ENCODE results near the gene ZNRF1. TPM values are rescaled to one million over a fixed set of nuclear protein-coding genes. Genes with fewer than 3 reads are reported as not detected.

ZNRF1 gene
- total and polyA plus RNA-seq, 2 of the 13 experiments (the other 11 are each of a cell fraction or from before 2014, with no cell fraction given) = 43.9 to 58.7 TPM

- TF ChIP-seq BATF2 (CRISPR knock-in tag; IDR thresholded peaks at IDR 0.05) (no peak), MAFF (IDR thresholded peaks at IDR 0.05; ENCODE audit: low read depth, low read length) (peak; percentile 99), TGIF2 (CRISPR knock-in tag; IDR thresholded peaks at IDR 0.05) (no peak), GZF1 (CRISPR knock-in tag; IDR thresholded peaks at IDR 0.05) (no peak), TCF7L2 (IDR thresholded peaks at IDR 0.05; ENCODE audit: low read depth, low read length) (no peak), ISX (CRISPR knock-in tag; conservative IDR thresholded peaks at IDR 0.05) (no peak), CREB3 (CRISPR knock-in tag; IDR thresholded peaks at IDR 0.05) (no peak), ZNF614 (CRISPR knock-in tag; IDR thresholded peaks at IDR 0.05; ENCODE audit: borderline replicate concordance) (peak; percentile 85), FOXJ3 (CRISPR knock-in tag; IDR thresholded peaks at IDR 0.05; ENCODE audit: borderline replicate concordance) (peak; percentile 53; the same call in 1 of the 2 replicates), PRMT3 (CRISPR knock-in tag; IDR thresholded peaks at IDR 0.05; ENCODE audit: borderline replicate concordance, low read depth) (no peak), ATF5 (CRISPR knock-in tag; IDR thresholded peaks at IDR 0.05; ENCODE audit: low read depth) (no peak), ZNF619 (CRISPR knock-in tag; IDR thresholded peaks at IDR 0.05) (no peak), ZNF20 (CRISPR knock-in tag; IDR thresholded peaks at IDR 0.05) (no peak), RXRB (CRISPR knock-in tag; IDR thresholded peaks at IDR 0.05; ENCODE audit: borderline replicate concordance) (peak; percentile 62; the same call in 1 of the 2 replicates), BCL6 (CRISPR knock-in tag; IDR thresholded peaks at IDR 0.05) (peak; percentile 63; the same call in 1 of the 2 replicates), ZHX2 (IDR thresholded peaks at IDR 0.05; ENCODE audit: low read depth) (peak; percentile 34; the same call in 1 of the 2 replicates), ZHX2 (CRISPR knock-in tag; IDR thresholded peaks at IDR 0.05; ENCODE audit: borderline replicate concordance) (no peak), ZNF580 (CRISPR knock-in tag; IDR thresholded peaks at IDR 0.05; ENCODE audit: borderline replicate concordance, low read depth) (peak; percentile 18; the same call in 1 of the 2 replicates), NFIB (CRISPR knock-in tag; IDR thresholded peaks at IDR 0.05; ENCODE audit: borderline replicate concordance) (no peak), ZNF432 (CRISPR knock-in tag; IDR thresholded peaks at IDR 0.05; ENCODE audit: borderline replicate concordance) (no peak), ZFP37 (CRISPR knock-in tag; IDR thresholded peaks at IDR 0.05; ENCODE audit: borderline replicate concordance) (no peak), SAP130 (CRISPR knock-in tag; IDR thresholded peaks at IDR 0.05; ENCODE audit: low read depth) (peak; percentile 89)
Observed at GRCh38 chr16:75070012-75070841, 71.4 kb downstream of the ZNRF1 start (continued).

Measured in HepG2 (cell line).